ENCODE measurements around the gene NSL1.

Gene NSL1

GRCh38 chr1:212685429-212685828 is 106.1 kb downstream of the NSL1 start:
- no peak for DNase-seq (ENCODE audit: low read depth in 2 of 2)

DNA sequence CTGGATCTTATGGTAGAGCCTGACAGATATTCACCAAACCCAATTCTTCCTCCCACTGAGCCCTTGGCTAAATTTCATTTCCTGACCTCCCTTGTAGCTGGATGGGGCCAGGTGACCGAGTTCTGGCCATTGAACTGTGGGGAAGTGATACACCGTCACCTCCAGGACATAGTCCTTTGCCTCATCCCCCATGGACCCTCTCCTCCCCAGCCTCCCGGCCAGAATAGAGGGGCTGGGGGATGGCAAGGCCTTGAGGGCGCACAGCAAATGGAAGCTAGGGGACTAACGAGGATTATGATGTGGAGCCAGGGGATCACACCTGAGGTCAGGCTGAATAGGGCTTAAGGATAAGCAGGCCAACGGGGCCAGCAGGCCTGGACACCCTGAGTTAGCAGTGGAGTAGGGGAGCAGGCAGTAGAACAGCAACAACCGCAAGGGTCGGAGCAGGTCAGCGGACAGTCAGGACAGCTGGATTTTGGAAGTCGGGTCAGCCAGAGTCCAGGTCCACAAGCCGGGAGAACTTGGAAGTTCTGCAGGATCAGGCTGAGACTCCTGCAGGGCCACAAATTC is 107.0 kb downstream of the NSL1 start:
- no peak for DNase-seq (ENCODE audit: low read depth in 2 of 2)

GRCh38 chr1:212684076-212684475 is 107.5 kb downstream of the NSL1 start:
- no peak for DNase-seq (ENCODE audit: low read depth in 2 of 2)

DNA sequence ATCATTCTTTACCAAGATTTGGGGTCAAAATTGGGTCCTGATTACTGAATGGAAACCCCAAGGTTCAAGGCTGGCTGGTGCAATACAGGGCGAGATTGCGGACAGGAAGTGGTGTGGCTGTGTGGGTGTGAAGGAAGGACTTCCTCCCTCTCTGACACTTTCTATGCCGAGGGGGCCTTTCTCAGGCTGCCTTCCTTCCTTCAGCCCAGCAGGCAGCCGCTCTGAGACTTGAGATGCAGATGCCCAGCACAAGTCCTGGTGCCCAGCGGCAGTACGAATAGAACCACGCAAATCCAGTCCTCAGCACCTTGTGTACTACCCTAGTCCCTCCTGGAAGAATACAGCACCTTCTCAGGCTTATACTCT is 108.2 kb downstream of the NSL1 start:
- no peak for DNase-seq (ENCODE audit: low read depth in 2 of 2)

DNA sequence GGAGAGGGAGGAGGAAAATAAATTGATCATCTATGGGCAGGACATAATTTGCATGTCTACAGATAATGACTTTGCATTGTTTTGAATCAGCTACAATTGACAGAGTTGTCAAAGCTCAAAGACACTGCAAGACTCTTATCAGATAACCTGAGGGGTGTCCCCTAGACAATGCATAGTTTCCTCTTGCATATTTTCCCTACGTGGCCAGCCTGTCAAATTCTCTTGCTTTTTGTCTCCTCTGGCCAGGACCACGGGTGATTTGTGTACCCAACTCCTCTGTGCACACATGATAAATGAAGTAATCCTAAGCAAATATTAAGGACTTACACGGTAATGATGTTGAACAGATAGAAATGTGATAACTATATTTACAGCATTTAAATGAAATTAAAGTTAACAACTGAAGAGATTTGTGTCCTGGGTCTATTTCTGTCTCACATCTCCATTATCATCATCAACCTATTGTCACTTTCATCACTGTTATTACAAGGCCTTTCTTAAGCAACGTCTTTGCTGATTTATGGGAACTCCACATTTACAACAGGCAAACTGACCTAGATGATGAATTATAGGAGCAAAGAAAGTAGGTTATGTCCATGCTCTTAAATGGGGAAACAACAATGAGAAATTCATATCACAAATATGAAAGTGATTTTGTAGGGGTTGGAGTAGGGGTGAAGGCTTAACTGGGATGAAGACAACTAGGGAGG is 110.7 kb downstream of the NSL1 start:
- no peak for DNase-seq (ENCODE audit: low read depth in 2 of 2)

GRCh38 chr1:212678456-212679410 is 112.8 kb downstream of the NSL1 start:
- no peak for DNase-seq (ENCODE audit: low read depth in 2 of 2)

DNA sequence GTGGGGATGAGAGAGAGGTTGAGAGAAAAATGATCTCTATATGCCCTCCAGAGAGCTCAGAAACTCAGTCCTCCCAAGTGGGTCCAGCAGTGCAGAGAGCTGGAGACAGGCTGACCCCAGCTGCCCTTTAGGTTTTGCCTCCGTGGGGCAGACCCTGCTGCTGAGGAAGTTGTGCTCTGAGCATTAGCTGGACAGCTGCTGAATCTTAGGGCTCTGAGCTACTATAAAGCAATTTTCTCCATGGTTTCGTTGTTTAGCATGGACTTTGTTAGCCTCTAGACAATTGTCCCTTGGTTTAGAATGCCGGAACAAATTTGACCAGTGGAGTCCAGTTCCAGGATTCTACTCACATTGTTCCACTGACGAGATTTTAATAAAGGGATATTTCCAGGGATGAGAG is 114.0 kb downstream of the NSL1 start:
- no peak for DNase-seq (ENCODE audit: low read depth in 2 of 2)

DNA sequence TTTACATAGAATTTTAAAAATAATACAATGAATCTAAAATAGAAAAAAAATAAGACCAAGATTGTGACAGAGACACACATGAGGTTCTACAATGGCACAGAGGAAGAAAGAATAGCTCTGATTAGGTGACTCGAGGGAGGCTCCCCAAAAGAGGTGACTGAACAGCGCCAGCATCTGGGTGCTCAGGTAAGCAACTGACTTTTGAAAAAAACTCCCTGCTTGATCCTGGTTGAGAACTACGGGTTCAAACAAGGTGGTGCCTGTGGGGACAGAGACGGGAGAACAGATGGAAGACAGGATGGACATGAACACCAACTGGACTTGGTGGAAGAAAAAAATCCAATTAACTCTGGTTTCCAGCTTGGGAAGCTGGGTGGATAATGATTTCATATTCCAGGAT is 114.4 kb downstream of the NSL1 start:
- no peak for DNase-seq (ENCODE audit: low read depth in 2 of 2)
